Tibial nerve (tissue), 4 donors: ENCODE data around the gene KLF4. TPM values are rescaled to one million over a fixed set of nuclear protein-coding genes. Genes with fewer than 3 reads are reported as not detected.

Experiments used
- DNase-seq, 2 donors: peaks; one replicate each; pipeline ENCODE4 v3.0.0-alpha.2; 2019; ENCODE audit warnings: low spot score in 2 of 2
- H3K27ac ChIP-seq, 4 donors: fragments of 200-600 bp; sonication (generic) in 3 of 4; one replicate each; pipeline ENCODE4 v1.5.1; 2017 to 2019; ENCODE audit warnings: mild to moderate bottlenecking in 1 of 4
- H3K27me3 ChIP-seq, 2 donors: fragments of 200-600 bp; sonication (generic) in 1 of 2; one replicate each; pipeline versions ENCODE4 v1.5.1 to v1.6.0; 2017 to 2019
- H3K36me3 ChIP-seq, 3 donors: fragments of 200-600 bp; sonication (generic); one replicate each; pipeline ENCODE4 v1.5.1; 2018 to 2019
- H3K4me1 ChIP-seq, 4 donors: fragments of 200-600 bp; sonication (generic) in 3 of 4; one replicate each; pipeline ENCODE4 v1.5.1; 2017 to 2019
- H3K4me3 ChIP-seq, 4 donors: fragments of 200-600 bp; sonication (generic) in 3 of 4; one replicate each; pipeline ENCODE4 v1.5.1; 2017 to 2019; ENCODE audit warnings: mild to moderate bottlenecking in 1 of 4, moderate library complexity in 1 of 4
- H3K9me3 ChIP-seq, 4 donors: fragments of 200-600 bp; sonication (generic) in 3 of 4; one replicate each; pipeline ENCODE4 v1.5.1; 2017 to 2019
- CTCF ChIP-seq, 5 experiments: fragments of 200-600 bp in 3 of 5; fragments of 450-650 bp in 2 of 5; sonication (generic) in 3 of 5; IDR thresholded peaks; one replicate each; pipeline ENCODE4 v1.5.1; 2016 to 2019; ENCODE audit warnings: antibody characterized with exemption in 5 of 5, mild to moderate bottlenecking in 3 of 5, moderate library complexity in 2 of 5
- EP300 ChIP-seq, 2 donors: sonication (generic); formaldehyde crosslinking; IDR thresholded peaks; one replicate each; pipeline ENCODE4 v1.6.1; 2017; ENCODE audit warnings: antibody characterized with exemption in 2 of 2, mild to moderate bottlenecking in 1 of 2
- POLR2A ChIP-seq, 2 donors: fragments of 450-650 bp; IDR thresholded peaks; one replicate each; pipeline ENCODE4 v1.6.1; 2017; ENCODE audit warnings: antibody characterized with exemption in 2 of 2, mild to moderate bottlenecking in 2 of 2, moderate library complexity in 2 of 2
- WGBS, 2 donors: methylation state at CpG; one replicate each; pipeline ENCODE4 v1.1.5; 2018; 5-methylcytosine and 5-hydroxymethylcytosine counted together
- total RNA-seq, 4 donors: library from RNA; depleted of rRNA; stranded (reverse); fragments of >200 nt; gene quantifications; one replicate each; pipeline ENCODE4 v1.1.0, GENCODE V29; 2016

KLF4 gene
- total RNA-seq, 4 donors from 2014 or later, result 90.6 to 123 (median 106) TPM

- TF ChIP-seq POLR2A (IDR thresholded peaks at IDR 0.05), result no peak
- TF ChIP-seq EP300 (IDR thresholded peaks at IDR 0.05), result no peak
- TF ChIP-seq CTCF (IDR thresholded peaks at IDR 0.05), result no peak
- 70 to 76% methylated on average over 6 of the region's 6 CpGs for WGBS, 2 donors
- H3K36me3 ChIP-seq, result no peaks in the 10 kb centered on the region
These were observed 18.0 kb downstream of the KLF4 start for GRCh38 chr9:107471552-107471951.

GRCh38 chr9:107467416-107467815 is 22.2 kb downstream of the KLF4 start:
- 86 to 91% methylated on average over 1 of the region's 1 CpG for WGBS, 2 donors
- Histone ChIP-seq H3K27me3 (no peaks in the 10 kb centered on the region), H3K4me3 (no peak overlapping the region), H3K36me3 (no peaks in the 10 kb centered on the region), H3K9me3 (no peaks in the 10 kb centered on the region), H3K4me1 (peaks cover 0 to 13% (median 0%) of the 10 kb centered on the region in 4 donors), H3K27ac (no peak overlapping the region)
- DNase-seq, result no peak
- TF ChIP-seq CTCF (IDR thresholded peaks at IDR 0.05), result no peak
- no peak for TF ChIP-seq POLR2A (IDR thresholded peaks at IDR 0.05)
- TF ChIP-seq EP300 (IDR thresholded peaks at IDR 0.05), result no peak

More at GRCh38 chr9:107471552-107471951, 18.0 kb downstream of the KLF4 start:
- H3K27ac ChIP-seq, result no peak overlapping the region
- no peaks in the 10 kb centered on the region for H3K9me3 ChIP-seq
- no peak overlapping the region for H3K4me3 ChIP-seq
- H3K27me3 ChIP-seq, result no peaks in the 10 kb centered on the region
- DNase-seq, result no peak
- H3K4me1 ChIP-seq, result peaks cover 0 to under 1% (median 0%) of the 10 kb centered on the region in 4 donors

GRCh38 chr9:107466826-107467225 is 22.7 kb downstream of the KLF4 start:
- H3K9me3 ChIP-seq, result no peaks in the 10 kb centered on the region
- 83 to 87% methylated on average over 2 of the region's 2 CpGs for WGBS, 2 donors
- TF ChIP-seq EP300 (IDR thresholded peaks at IDR 0.05), result no peak
- no peak for TF ChIP-seq CTCF (IDR thresholded peaks at IDR 0.05)
- no peak for TF ChIP-seq POLR2A (IDR thresholded peaks at IDR 0.05)

GRCh38 chr9:107465467-107466451 is 23.8 kb downstream of the KLF4 start:
- peak; percentile 64 to 68 for DNase-seq
- H3K4me1 ChIP-seq, result peaks cover 0 to 13% (median 0%) of the 10 kb centered on the region in 4 donors
- H3K36me3 ChIP-seq, result no peaks in the 10 kb centered on the region
- TF ChIP-seq CTCF (IDR thresholded peaks at IDR 0.05) (peak; percentile 81 to 97 (median 93)), EP300 (IDR thresholded peaks at IDR 0.05) (peak in 1 of 2 donors; percentile 52), POLR2A (IDR thresholded peaks at IDR 0.05) (no peak)
- 5 to 9% methylated on average over 37 to 44 of the region's 75 CpGs for WGBS, 2 donors
- no peaks in the 10 kb centered on the region for H3K27me3 ChIP-seq
- peak overlapping the region; percentile 8 to 80 (median 54) for H3K27ac ChIP-seq
- H3K4me3 ChIP-seq, result peak overlapping the region; percentile 49 to 65 (median 58)
- H3K9me3 ChIP-seq, result peaks cover 0 to 5% (median under 1%) of the 10 kb centered on the region in 4 donors

More at GRCh38 chr9:107466826-107467225, 22.7 kb downstream of the KLF4 start:
- Histone ChIP-seq H3K4me3 (no peak overlapping the region), H3K36me3 (no peaks in the 10 kb centered on the region), H3K27me3 (no peaks in the 10 kb centered on the region), H3K4me1 (peaks cover 0 to 13% (median 0%) of the 10 kb centered on the region in 4 donors), H3K27ac (no peak overlapping the region)
- no peak for DNase-seq

- no peaks in the 10 kb centered on the region for H3K27me3 ChIP-seq
- no peak overlapping the region for H3K4me3 ChIP-seq
- H3K9me3 ChIP-seq, result peaks cover 0 to 13% (median 3%) of the 10 kb centered on the region in 4 donors
- H3K27ac ChIP-seq, result no peak overlapping the region
- DNase-seq, result no peak
- H3K36me3 ChIP-seq, result no peaks in the 10 kb centered on the region
- H3K4me1 ChIP-seq, result peaks cover 0 to 13% (median 0%) of the 10 kb centered on the region in 4 donors
- TF ChIP-seq POLR2A (IDR thresholded peaks at IDR 0.05) (no peak), EP300 (IDR thresholded peaks at IDR 0.05) (no peak), CTCF (IDR thresholded peaks at IDR 0.05) (no peak)
These were observed 25.1 kb downstream of the KLF4 start for GRCh38 chr9:107464516-107464915.
